Activated CD8-positive, alpha-beta memory T cell treated with anti-CD3 and anti-CD28 coated beads for 48 hours (primary cell): Measurements from ENCODE around the gene MAP1S.
A peak's percentile ranks its signal among the peaks of the same experiment; 100 is the strongest.

Experiments used
- DNase-seq, 3 experiments: peaks; one replicate each; pipeline ENCODE4 v3.0.0-alpha.2; 2020; ENCODE audit warnings: low read depth in 2 of 3, low spot score in 2 of 3

MAP1S gene

DNA sequence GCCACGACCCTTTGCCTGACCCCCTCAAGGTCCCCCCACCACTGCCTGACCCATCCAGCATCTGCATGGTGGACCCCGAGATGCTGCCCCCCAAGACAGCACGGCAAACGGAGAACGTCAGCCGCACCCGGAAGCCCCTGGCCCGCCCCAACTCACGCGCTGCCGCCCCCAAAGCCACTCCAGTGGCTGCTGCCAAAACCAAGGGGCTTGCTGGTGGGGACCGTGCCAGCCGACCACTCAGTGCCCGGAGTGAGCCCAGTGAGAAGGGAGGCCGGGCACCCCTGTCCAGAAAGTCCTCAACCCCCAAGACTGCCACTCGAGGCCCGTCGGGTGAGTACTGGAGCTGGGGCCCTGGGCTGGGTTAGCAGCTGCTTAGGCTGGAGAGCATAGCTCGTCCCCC, 8.6 kb downstream of the MAP1S start:
- no peak for DNase-seq

DNA sequence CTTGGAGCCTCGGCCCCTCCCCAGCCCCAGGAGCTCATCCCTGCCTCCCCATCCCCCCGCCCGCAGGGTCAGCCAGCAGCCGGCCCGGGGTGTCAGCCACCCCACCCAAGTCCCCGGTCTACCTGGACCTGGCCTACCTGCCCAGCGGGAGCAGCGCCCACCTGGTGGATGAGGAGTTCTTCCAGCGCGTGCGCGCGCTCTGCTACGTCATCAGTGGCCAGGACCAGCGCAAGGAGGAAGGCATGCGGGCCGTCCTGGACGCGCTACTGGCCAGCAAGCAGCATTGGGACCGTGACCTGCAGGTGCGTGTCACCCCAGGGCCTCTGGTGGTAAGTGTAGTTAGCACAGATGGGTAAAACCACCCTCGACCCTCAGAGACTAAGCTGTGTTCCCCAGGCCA, 13.8 kb downstream of the MAP1S start:
- no peak for DNase-seq

DNA sequence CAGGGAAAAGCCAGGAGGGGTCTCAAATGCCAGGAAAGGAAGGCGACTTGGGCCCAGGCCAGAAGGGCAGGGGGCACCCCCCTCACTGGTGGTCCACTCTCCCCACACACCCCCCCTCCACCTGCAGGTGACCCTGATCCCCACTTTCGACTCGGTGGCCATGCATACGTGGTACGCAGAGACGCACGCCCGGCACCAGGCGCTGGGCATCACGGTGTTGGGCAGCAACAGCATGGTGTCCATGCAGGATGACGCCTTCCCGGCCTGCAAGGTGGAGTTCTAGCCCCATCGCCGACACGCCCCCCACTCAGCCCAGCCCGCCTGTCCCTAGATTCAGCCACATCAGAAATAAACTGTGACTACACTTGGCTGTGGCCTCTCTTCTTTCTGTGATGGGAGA, 14.9 kb downstream of the MAP1S start:
- no peak for DNase-seq

DNA sequence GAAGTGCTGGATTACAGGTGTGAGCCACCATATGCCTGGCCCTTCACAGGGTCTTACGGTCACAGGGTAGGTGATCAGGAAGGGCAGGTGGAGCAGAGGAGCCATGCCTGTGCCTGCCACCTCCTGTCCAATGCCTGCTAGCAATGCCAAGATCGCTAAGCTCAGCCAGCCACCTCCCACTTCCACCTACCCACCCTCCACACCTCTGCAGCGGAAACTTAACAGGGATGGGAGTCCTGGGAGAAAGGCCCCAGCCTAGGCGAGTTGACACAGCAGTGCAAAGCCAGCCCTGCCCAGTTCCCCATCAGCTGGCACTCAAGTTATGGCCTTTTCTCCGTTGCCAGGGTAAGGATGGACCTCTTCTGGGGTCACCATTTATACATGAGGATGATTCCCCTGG, 16.1 kb downstream of the MAP1S start:
- DNase-seq = no peak

DNA sequence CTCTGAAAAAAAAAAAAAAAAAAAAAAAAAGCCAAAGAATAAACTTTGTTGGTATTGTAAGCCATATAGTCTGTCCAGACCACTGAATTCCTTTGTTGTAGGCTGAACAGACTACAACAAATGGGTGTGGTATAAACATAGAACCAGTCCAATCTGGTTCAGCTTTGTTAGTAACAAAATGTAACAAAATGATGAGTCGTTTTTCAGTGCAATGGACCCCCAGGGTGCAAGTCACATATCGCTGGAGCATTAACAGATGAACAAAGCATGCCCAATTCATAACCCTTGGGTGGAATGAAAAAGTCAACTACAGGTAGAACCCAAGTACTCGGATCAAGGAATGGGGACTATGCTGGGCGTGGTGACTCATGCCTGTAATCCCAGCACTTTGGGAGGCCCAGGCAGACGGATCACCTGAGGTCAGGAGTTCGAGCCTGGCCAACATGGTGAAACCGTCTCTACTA, 18.4 kb downstream of the MAP1S start:
- no peak for DNase-seq

DNA sequence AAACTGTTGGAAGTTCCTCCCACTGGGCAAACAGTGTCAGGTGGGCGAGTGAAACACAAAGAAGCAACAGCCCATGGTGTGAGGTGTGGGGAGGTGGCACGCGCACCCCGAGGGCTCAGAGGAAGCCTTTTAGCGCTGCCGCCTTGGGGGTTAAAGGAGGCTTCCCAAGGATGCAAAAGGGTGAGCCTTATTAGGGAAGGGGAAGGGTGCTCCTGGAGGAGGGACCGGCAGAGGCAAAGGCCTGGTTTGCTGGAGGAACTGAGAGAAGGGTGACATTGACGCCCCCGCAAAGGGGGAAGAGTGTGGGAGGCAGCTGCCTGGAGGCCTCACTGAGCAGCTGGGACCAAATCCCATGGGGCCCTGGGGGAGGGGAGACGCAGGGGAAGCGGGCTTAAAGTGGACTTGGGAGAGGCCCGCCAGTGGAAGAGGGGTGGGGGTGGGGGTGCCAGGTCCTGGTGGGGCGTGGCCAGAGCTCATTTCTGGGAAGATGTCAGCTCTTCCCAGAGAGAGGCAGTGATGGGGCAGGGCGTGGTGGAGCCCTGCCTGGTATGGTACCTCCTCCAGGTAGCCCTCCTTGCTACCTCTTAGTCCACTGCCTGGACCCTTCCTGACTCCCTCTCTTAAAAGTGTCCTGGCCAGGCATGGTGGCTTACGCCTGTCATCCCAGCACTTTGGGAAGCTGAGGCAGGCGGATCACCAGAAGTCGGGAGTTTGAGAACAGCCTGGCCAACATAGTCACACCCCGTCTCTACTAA, 20.0 kb downstream of the MAP1S start:
- DNase-seq = no peak

DNA sequence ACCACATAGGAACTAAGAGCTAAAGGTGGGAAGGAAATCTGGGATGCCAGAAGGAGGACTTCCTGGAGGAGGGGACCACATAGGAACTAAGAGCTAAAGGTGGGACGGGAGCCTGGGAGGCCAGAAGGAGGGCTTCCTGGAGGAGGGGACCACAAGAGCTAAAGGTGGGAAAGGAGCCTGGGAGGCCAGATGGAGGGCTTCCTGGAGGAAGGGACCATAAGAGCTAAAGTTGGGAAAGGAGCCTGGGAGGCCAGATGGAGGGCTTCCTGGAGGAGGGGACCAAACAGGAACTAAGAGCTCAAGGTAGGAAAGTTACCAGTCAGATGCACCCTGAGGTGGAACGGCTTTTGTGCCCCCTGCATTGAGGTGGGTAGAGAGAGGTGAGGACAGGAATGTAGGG, 22.2 kb downstream of the MAP1S start:
- no peak for DNase-seq

DNA sequence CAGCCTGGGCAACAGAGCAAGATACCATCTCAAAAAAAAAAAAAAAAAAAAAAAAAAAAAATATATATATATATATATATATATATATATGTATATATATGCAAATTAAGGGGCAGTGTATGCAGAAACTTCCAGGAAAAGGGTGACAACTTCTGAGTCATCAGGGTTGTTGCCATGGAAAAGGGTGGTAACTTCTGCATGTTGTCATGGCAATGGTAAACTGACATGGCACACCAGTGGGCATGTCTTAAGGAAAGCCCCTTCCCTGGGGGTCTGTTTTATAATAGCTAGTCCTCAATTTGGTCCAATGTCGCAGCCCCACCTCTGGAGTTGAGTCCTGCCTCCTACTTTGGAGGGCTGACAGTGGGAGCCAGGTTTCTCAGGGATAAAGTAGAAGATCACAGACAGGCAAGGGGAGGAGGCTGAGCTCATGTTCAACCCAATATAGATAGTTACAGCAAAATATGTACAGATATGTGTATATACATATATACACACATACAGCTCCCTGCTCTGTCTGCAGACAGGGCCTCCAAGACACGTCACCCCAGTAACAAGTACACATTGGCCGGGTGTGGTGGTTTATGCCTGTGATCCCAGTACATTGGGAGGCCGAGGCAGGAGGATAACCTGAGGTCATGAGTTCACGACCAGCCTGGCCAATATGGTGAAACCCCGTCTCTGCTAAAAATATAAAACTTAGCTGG, 24.7 kb downstream of the MAP1S start:
- no peak for DNase-seq

DNA sequence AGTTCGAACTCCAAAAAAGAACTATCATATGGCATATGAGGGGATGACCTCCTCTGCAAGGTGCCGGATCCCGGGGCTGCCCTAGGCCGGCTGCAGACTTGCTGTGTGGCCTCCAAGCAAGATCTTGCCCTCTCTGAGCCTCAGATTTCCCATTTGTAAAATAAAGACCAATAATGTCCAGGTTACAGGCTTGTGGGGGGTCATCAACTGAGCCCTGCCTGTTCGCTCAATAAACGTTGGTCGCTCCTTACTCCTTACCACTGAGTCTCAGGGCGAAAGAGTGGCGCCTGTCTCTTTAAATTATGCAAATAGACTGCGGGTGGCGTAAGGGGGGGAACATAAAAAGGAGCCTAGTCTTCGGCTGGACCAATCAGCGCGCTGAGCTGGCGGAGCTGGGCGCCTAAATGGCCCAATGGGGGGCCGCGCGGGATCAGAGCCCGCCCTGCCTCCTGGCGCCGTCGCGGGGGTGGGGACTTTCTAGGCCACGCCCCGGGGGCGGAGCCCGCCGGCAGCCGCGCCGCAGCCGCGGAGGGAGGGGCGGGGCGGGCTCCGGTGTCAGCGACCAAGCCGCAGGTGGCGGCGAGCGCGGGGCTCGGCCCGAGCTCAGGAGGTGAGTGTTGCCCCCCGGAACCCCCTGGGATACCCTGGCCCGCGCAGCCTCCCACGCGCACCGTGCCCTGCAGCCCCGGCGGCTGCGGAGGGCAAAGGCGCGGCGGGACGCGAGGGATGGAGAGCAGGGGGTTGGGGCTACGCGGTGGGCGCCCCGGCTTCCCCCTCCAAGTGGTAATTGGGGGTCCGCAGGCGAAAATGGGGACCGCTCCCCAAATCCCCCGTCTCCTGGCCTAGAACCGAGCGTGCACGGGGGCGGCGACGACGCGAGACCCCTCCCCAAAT, 28.2 kb downstream of the MAP1S start:
- DNase-seq = peak; percentile 64 to 87 (median 83)

DNA sequence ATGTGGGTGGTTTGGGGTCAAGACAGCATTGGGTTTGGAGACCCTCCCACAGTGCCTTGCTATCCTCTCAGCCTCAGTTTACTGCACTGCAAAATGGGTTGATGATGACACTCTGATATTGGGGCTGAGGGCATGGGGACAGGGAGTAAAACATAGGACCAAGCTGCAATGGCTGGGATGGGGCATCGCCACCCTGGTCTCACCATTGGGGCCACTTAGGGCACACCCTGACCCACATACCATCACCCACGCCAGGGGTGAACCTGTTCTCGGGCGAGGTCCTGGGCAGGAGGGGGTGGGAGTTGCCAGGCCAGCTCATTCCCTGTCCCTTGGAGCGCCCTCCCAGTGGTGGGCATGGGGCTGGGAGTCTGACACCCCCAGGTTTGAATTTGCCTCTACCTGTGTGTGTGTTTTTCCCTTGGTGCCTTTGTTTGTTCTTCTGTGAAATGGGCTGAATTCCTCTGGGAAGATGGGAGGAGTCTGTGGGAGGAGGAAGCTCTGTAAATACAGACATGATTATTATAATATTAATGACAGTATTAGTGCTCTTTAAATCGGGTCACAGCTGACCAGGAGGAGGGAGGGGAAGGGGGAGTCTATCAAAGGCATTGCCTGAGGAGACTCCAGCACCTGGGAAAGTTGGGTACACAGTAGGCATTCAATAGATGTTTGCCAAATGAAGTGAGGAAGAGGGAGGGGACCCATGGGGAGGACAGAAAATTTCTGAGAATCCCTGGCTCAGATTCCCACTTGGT, 29.8 kb downstream of the MAP1S start:
- DNase-seq = no peak

DNA sequence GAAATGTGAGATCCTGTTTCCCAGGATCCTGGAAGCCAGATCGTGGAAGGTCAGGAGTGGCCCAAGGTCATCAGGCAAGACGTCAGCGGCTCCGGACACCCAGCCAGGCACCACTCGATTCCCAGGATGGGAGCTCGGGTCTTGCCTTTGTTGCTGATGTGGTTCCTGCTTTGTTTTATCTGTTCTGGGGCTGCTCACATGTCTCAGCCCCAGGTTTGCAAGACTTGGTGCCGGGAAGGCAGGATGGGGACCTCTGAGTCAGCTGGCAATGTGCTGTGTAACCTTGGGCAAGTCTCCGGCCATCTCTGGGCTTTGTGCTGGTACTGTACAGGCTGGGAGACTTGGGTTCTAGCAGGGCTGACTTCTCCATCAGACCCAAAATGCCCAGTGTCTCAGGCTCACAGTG, 30.6 kb downstream of the MAP1S start:
- no peak for DNase-seq

DNA sequence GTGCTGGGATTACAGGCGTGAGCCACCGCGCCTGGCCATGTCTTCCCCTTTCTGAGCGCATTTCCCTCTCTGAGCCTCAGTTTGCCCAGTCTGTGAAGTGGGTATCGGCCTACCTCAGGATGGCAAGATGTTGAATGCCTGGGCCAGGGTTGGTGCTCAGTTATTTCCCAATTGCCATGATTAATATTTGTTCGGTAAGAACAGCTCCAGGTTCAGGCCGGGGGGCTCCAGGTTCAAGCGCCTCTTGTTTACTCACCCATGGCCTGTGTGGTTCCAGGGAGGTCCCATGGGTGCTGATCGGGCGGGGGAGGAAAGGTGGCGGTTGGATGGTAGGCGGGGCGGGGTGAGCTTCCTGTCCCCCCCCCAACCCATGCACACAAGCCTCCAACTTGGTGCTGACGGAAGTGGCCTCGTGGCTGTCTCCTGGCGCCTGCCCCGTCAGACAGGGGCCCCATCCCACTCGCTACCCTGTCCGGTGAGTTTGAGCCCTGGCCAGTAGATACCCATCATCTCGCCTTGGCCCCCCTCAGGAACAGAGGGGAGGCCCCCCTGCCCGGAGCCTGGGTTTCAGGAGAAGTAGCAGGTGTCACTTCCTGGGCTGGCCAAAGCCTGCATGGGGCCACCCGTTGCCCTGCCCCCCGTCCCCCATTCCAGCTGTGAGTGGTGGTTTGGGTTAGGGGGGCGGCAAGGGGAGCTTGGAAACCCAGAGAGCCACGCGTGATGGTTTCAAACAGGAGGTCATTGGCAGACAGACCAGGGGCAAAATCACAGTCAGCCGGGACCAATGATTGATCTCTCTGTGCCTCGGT, 32.0 kb downstream of the MAP1S start, which contains the start of gene FCHO1:
Gene FCHO1, plus strand, starts transcription at position 375 of the 809 bp plus-strand sequence. CDS start 3,688 bp downstream, outside the sequence.
- peak; percentile 52 to 74 (median 65) for DNase-seq

DNA sequence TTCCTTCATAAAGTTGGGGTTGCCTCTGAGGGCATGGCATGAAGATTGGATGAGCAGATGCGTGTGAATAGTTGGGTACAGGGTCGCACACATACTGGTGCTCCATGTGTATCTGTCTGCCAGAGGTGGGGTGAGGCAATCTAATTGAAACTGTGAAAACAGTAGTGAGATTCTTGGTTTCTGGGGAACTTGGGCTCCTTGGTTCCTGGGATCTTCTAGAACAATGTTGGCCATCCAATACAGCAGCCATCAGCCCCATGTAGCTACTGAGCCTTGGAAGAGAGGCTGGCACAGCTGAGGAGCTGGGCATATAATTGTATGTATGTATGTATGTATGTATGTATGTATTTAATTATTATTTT, 32.6 kb downstream of the MAP1S start:
- no peak for DNase-seq

DNA sequence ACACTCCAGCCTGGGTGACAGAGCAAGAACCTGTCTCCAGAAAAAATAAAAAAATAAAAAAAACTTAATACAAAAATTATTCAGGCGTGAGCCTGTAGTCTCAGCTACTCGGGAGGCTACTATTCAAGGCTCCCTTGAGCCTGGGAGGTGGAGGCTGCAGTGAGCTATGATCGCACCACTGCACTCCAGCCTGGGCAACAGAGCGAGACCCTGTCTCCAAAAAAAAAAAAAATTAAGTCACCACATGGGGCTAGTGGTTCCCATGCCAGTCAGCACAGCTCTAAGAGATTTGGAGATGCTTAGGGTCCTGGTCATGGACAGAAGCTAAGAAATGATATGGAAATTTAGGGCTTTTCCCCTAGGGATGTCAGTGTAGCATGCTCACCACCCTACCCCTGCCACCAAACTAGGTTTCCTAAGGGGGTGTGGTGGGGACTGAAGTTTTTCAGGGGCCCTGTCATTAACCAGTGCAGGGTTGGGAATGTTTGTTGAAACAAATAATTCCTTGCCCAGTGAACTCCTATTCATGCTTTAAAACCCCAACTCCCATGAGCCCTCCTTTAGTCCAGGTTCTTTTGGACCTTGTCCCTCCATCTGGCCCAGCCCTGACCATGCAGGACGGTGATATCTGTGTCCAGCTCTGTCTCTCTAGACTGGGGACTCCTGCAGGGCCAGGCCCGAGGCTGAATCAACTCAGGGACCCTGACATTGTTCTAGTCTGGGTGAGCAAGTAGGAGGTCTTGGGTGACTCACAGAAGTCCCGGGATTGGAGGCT, 33.8 kb downstream of the MAP1S start:
- no peak for DNase-seq

DNA sequence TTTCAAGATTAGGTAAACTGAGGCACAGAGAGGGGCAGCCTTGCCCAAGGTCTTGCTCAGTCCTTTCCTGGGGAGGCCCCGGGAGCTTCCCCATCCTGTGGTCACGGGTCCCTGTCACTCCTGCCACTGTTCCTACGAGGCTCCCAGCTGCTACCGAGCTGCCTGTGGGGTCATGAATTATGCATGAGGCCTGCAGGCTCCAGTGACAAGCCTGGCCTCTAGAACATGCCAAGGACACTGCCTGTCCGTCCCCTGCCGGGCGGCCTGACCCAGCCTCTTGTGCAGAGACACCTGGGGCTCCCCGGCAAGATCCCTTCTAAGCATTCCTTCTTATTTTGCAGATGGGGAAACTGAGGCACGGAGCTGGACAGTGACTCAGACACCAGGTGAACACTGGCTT, 34.7 kb downstream of the MAP1S start:
- no peak for DNase-seq

DNA sequence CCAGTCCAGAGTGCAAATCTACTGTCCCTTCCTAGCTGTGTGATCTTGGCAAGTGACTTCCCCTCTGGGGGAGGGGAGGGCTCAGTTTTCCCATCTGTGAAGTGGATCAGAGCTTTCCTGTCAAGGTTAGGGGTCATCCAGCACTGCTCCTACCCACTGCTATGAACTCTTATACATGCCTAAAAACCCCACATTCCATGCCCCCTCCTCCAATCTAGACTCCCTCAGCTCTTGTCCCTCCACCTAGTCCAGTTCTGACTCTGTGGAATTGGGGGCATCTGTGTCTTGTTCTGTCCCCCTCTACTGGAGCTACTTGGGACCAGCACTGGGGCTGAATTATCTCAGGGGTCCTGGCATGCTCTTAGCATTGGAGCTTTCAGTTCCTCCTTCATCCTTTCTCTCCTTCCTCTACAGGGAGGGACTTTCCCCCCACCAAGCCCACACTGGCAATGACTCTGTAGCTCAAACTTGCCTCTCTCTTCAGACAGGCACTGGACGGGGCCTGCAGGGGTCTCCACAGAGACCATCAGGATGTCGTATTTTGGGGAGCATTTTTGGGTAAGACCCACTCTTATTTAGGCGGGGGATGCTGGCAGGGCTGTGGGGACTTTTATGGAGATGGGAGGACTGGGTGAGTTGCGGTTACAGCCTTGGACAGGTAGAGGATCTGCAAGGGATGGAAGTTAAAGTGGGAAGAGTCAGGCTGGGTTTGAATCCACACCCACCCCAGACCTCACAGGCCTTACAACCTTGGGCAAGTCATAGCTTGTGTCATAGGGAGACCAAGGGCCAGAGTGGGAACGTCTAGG, 35.6 kb downstream of the MAP1S start:
- DNase-seq = no peak

DNA sequence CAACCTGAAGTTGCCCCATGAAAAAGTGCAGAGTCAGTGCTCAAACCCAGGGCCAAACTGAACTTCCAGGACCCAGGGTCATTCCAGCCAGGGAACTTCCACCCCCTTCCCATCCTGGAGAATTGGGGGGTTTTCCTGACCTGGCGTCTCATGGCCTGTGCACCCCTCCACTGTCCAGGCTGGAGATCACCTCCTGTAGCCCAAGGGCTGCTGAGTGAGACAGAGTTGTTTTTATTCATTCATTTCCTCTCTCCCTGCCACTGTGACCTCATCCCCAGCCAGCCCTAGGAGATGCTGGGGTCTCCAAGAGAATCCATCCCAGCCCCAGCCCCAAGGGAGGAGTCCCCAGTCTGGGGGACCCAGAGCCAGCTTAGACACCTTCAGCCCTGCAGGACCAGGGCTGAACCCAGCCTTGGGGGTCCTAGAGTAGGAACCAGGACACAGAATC, 36.2 kb downstream of the MAP1S start:
- DNase-seq = no peak

DNA sequence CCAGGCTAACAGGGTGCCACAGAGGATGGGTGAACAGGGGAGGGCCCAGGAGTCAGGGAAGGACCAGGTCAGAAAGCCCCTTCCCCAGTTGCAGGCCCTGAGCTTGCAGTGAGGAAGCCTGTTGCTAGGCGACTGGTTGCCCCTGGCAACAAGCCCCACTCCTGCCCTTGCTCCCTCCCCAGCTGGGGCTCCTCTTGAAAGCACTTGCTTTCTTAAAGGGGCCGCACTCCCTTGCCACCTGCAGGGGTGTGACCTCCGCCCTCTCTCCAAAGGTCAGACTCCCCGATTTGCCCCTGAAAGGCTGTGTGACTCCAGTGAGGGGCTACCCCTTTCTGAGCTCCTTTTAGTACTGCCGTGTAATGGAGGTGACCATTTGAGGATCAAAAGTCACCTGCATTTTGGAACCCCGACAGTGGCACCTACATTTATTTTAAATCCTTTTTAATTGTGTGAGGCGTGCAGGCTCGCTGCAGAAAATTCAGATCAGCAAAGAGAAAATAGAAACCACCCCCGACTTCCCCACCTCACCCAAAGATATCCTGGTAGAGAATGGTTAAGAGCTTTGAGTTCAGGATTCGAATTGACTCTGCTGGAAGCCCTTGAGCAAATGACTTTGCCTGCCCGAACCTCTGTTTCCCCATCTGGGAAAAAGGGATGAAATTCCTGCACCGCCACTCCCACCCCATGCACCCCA, 36.8 kb downstream of the MAP1S start:
- no peak for DNase-seq
